ENCODE results near the gene ARHGEF10L. TPM values are rescaled to one million over a fixed set of nuclear protein-coding genes. Genes with fewer than 3 reads are reported as not detected.
"Not testable (repeated sequence)": the region's sequence is repeated elsewhere in the genome, so short reads cannot be mapped to it uniquely, and the experiment has no call there.

Gene ARHGEF10L
- not detected for total RNA-seq

DNA sequence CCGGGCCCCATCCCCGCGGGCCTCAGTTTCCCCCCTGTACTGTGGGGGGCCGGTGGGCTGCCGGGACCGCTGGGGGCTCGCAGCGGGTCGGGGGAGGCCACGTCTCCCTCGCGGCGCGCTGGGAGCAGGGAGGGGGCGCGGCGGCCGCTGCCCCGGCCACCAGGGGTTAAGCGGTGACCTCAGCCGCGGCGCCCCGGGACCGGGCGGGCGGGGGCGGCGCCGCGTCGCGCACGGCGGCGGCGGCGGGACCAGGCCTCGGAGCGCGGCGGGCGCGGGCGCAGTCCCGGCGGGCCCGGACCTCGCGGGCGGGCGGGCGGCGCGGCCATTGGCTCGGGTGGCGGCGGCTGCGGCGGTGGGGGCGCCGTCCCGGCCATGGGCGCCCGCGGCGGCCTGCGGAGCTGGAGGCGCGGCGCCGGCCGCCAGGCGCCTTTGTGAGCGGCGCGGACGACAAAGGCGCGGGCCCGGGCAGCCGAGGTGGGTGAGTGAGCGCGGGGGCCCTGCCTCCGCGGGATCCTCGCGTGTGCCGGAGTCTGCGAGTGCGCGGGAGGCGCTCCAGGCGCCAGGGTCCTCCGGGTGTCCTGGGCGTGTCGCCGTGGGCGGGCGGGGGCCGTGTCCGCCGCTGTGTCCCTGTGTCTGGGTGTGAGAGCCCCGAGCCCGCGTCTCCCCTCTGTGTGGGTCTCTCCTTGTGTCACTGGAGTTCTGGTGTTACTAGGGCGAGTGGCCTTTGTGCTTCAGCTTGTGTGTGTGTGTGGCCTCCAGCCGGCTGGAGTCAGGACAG, at the start of gene ARHGEF10L:
ARHGEF10L (plus strand) TSS at position 222 of the 778 bp plus-strand sequence. CDS start 40,898 bp downstream, outside the sequence.
- Mint-ChIP-seq H3K4me3 (no peak within 1 kb of the TSS), H3K36me3 (ENCODE audit: low read depth) (no peaks in the 10 kb centered on the region), H3K27ac (no peak within 1 kb of the TSS), H3K27me3 (peaks cover 34% of the 10 kb centered on the region), H3K9me3 (no peaks in the 10 kb centered on the region), H3K4me1 (peaks cover 2% of the 10 kb centered on the region)
- ChIA-PET POLR2A (no interaction called here), CTCF (no interaction called here)
- no peak for DNase-seq

DNA sequence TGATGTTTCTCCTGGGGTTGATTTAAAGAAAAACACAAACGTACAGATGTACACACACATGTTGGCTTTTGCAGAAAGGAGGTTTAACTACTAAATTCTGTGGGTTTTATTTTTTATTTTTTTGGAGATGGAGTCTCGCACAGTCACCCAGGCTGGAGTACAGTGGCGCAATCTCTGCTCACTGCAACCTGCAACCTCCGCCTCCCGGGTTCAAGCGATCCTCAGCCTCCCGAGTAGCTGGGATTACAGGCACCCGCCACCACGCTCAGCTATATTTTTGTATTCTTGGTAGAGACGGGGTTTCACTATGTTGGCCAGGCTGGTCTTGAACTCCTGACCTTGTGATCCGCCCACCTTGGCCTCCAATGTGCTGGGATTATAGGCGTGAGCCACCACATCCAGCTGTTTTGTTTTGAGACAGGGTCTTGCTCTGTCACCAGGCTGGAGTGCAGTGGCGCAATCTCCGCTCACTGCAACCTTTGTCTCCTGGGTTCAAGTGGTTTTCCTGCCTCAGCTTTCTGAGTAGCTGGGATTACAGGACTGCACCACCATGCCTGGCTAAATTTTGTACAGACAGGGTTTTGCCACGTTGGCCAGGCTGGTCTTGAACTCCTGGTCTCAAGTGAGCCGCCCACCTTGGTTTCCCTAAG, 49.6 kb upstream of the ARHGEF10L start:
- H3K27me3 Mint-ChIP-seq; H3K4me1 Mint-ChIP-seq; H3K4me3 Mint-ChIP-seq; H3K27ac Mint-ChIP-seq; DNase-seq; H3K9me3 Mint-ChIP-seq; H3K36me3 Mint-ChIP-seq (ENCODE audit: low read depth): not testable (repeated sequence)
- CTCF ChIA-PET = interaction anchor here (1.0 to 2.4 kb wide), 3 partner anchors 8 to 13 kb away, joined by 3 to 6 read pairs (median 4); no protein-coding TSS in a partner anchor
- POLR2A ChIA-PET = interaction anchor here (0.8 kb wide), 1 partner anchor 15 kb away, joined by 3 read pairs; no protein-coding TSS in a partner anchor

DNA sequence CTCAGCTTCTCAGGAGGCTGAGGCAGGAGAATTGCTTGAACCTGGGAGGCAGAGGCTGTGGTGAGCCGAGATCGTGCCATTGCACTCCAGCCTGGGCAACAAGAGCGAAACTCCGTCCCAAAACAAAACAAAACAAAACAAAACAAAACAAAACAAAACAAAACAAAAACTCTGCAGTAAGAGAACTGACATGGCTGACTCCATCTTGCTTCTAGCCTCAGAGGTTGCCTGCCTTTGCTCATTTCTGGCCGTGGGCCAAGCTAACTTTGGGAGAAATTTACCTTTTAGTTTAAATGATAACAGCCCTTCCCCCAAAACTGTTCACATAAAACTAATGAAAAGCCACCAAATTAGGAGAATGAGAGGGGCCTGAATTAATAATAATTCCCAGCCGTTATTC, 48.8 kb upstream of the ARHGEF10L start:
- POLR2A ChIA-PET; H3K9me3 Mint-ChIP-seq; H3K36me3 Mint-ChIP-seq (ENCODE audit: low read depth); H3K27me3 Mint-ChIP-seq; DNase-seq; H3K4me1 Mint-ChIP-seq; H3K4me3 Mint-ChIP-seq; H3K27ac Mint-ChIP-seq: not testable (repeated sequence)
- CTCF ChIA-PET = interaction anchor here (0.9 to 2.4 kb wide), 2 partner anchors 11 to 12 kb away, joined by 3 to 6 read pairs; no protein-coding TSS in a partner anchor

DNA sequence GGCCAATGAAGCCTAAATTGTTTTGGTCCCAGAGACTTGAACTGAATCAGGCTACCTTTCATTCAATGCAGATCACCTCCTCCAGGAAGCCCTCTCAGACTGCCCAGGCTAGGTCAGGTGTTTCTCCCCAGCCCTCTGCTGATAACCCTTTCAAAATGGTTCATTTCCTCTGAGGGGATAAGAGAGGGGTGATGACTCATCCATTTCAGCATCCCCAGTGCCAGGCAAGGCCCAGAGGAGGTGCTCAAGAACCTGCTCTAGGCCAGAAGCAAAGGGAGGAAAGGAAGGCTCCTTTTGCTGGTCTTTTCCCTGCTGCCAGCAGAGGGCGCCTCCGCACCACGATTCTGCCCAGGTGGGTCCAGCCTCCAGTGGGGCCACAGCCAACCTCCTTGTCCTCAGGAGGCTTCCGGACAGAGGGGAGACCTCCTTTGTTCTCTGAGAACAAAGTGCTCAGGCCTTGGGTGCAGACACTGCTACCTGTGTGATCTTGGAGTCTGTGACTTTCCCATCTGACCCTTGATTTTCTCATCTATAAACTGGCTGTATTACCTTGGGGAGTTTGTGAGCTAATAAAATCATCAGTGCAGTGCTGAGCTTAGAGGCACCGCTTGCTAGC, 45.3 kb upstream of the ARHGEF10L start:
- DNase-seq = peak; percentile 70
- Mint-ChIP-seq H3K4me3 (no peak overlapping the region), H3K9me3 (no peaks in the 10 kb centered on the region), H3K4me1 (no peaks in the 10 kb centered on the region), H3K27me3 (peaks cover 9% of the 10 kb centered on the region), H3K36me3 (ENCODE audit: low read depth) (no peaks in the 10 kb centered on the region), H3K27ac (no peak overlapping the region)
- ChIA-PET CTCF (interaction anchor here (1.3 to 2.1 kb wide), 2 partner anchors 19 to 112 kb away, joined by 3 to 9 read pairs; no protein-coding TSS in a partner anchor), POLR2A (no interaction called here)

DNA sequence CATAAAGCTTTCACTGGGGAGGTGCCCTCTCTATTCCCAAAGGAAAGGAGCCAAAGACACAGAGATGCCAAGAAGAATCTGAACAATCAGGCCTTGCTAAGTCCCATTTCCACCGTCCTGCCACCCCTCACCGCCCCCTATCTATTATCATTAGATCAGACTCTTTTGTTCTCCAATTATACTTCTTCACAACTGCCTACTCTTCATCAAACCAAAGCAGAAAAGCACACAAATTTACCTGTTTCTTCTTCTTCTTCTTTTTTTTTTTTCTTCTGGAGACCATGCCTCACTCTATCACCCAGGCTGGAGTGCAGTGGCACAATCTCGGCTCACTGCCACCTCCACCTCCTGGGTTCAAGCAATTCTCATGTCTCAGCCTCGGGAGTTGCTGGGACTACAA, 43.1 kb upstream of the ARHGEF10L start:
- POLR2A ChIA-PET = no interaction called here
- H3K4me3 Mint-ChIP-seq = no peak overlapping the region
- H3K4me1 Mint-ChIP-seq = no peaks in the 10 kb centered on the region
- no peaks in the 10 kb centered on the region for H3K36me3 Mint-ChIP-seq (ENCODE audit: low read depth)
- no peak overlapping the region for H3K27ac Mint-ChIP-seq
- H3K27me3 Mint-ChIP-seq = peaks cover 9% of the 10 kb centered on the region
- CTCF ChIA-PET = no interaction called here
- H3K9me3 Mint-ChIP-seq = no peaks in the 10 kb centered on the region
- no peak for DNase-seq

DNA sequence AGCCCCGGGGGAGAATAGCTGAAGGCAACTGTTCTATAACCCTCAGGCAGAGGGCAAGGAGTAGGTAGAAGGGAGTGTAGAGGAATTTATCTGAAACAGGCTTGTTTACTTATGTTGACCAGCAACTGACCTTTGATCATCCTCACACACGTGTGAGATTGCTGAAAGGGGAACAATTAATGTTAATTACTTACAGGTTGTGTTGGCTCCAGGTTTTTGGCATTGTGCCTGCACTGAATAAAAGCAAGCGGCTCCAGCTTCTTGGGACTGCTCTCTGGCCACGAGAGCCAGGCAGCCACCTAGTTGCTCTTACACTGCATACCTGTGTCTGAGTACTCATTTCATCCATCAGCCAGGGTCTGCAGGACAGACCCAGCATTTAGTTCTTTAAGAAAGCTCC, 41.3 kb upstream of the ARHGEF10L start:
- Mint-ChIP-seq H3K36me3 (ENCODE audit: low read depth) (no peaks in the 10 kb centered on the region), H3K4me1 (no peaks in the 10 kb centered on the region), H3K9me3 (no peaks in the 10 kb centered on the region), H3K4me3 (no peak overlapping the region), H3K27me3 (peaks cover 9% of the 10 kb centered on the region), H3K27ac (no peak overlapping the region)
- ChIA-PET CTCF (interaction anchor here (1.6 kb wide), 1 partner anchor 9 kb away, joined by 4 read pairs; no protein-coding TSS in a partner anchor), POLR2A (interaction anchor here (0.6 kb wide), 1 partner anchor 76 kb away, joined by 4 read pairs; no protein-coding TSS in a partner anchor)
- no peak for DNase-seq

GRCh38 chr1:17502326-17502778, 37.1 kb upstream of the ARHGEF10L start:
- DNase-seq = peak; percentile 66
- ChIA-PET CTCF (interaction anchor here (0.6 to 3.2 kb wide), 5 partner anchors 9 to 106 kb away, joined by 3 to 33 read pairs (median 4); no protein-coding TSS in a partner anchor), POLR2A (no interaction called here)
- H3K36me3 Mint-ChIP-seq (ENCODE audit: low read depth) = no peaks in the 10 kb centered on the region
- H3K27ac Mint-ChIP-seq = no peak overlapping the region
- no peaks in the 10 kb centered on the region for H3K9me3 Mint-ChIP-seq
- peaks cover 7% of the 10 kb centered on the region for H3K27me3 Mint-ChIP-seq
- H3K4me1 Mint-ChIP-seq = no peaks in the 10 kb centered on the region
- no peak overlapping the region for H3K4me3 Mint-ChIP-seq

DNA sequence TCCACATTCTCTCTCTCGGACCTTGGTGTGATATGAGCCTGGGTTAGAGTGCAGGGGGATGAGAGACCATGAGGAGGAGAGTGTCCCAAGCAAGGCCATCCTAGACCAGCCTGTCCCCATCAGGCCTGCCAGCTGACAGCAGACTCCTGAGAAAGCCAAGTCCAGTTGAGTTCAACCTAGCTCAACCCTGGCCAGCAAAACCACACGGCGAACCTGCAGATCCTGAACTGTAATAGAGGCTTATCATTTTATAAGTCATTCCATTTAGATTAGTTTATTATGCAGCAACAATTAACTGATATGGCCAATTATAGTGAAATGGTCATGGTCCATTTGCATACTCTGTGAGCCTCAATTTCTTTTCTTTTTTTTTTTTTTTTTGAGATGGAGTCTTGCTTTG, 36.4 kb upstream of the ARHGEF10L start:
- POLR2A ChIA-PET = no interaction called here
- CTCF ChIA-PET = interaction anchor here (1.0 to 3.2 kb wide), 3 partner anchors 12 to 105 kb away, joined by 4 to 33 read pairs (median 6); no protein-coding TSS in a partner anchor
- Mint-ChIP-seq H3K4me1 (no peaks in the 10 kb centered on the region), H3K36me3 (ENCODE audit: low read depth) (no peaks in the 10 kb centered on the region), H3K4me3 (no peak overlapping the region), H3K27ac (no peak overlapping the region), H3K9me3 (no peaks in the 10 kb centered on the region), H3K27me3 (peaks cover 4% of the 10 kb centered on the region)
- no peak for DNase-seq

- H3K36me3 Mint-ChIP-seq (ENCODE audit: low read depth); DNase-seq; H3K9me3 Mint-ChIP-seq; H3K27ac Mint-ChIP-seq; H3K4me3 Mint-ChIP-seq; H3K4me1 Mint-ChIP-seq; POLR2A ChIA-PET; H3K27me3 Mint-ChIP-seq: not testable (repeated sequence)
- CTCF ChIA-PET = interaction anchor here (0.6 kb wide), 1 partner anchor 1027 kb away, joined by 4 read pairs; no protein-coding TSS in a partner anchor
Observed at GRCh38 chr1:17507200-17507599, 32.3 kb upstream of the ARHGEF10L start.

GRCh38 chr1:17507915-17508314, 31.6 kb upstream of the ARHGEF10L start:
- Mint-ChIP-seq H3K27ac (no peak overlapping the region), H3K9me3 (no peaks in the 10 kb centered on the region), H3K4me3 (no peak overlapping the region), H3K4me1 (no peaks in the 10 kb centered on the region), H3K36me3 (ENCODE audit: low read depth) (no peaks in the 10 kb centered on the region), H3K27me3 (no peaks in the 10 kb centered on the region)
- DNase-seq = no peak
- ChIA-PET POLR2A (no interaction called here), CTCF (no interaction called here)

- H3K27me3 Mint-ChIP-seq = no peaks in the 10 kb centered on the region
- POLR2A ChIA-PET = no interaction called here
- no peak overlapping the region for H3K4me3 Mint-ChIP-seq
- no peak overlapping the region for H3K27ac Mint-ChIP-seq
- no peaks in the 10 kb centered on the region for H3K4me1 Mint-ChIP-seq
- H3K36me3 Mint-ChIP-seq (ENCODE audit: low read depth) = no peaks in the 10 kb centered on the region
- no peak for DNase-seq
- CTCF ChIA-PET = no interaction called here
- no peaks in the 10 kb centered on the region for H3K9me3 Mint-ChIP-seq
Observed at GRCh38 chr1:17509363-17509762, 30.1 kb upstream of the ARHGEF10L start.

- ChIA-PET CTCF (no interaction called here), POLR2A (no interaction called here)
- no peak overlapping the region for H3K4me3 Mint-ChIP-seq
- no peak for DNase-seq
- H3K4me1 Mint-ChIP-seq = no peaks in the 10 kb centered on the region
- no peaks in the 10 kb centered on the region for H3K9me3 Mint-ChIP-seq
- no peak overlapping the region for H3K27ac Mint-ChIP-seq
- H3K36me3 Mint-ChIP-seq (ENCODE audit: low read depth) = no peaks in the 10 kb centered on the region
- no peaks in the 10 kb centered on the region for H3K27me3 Mint-ChIP-seq
Observed at GRCh38 chr1:17510138-17510537, 29.4 kb upstream of the ARHGEF10L start.

DNA sequence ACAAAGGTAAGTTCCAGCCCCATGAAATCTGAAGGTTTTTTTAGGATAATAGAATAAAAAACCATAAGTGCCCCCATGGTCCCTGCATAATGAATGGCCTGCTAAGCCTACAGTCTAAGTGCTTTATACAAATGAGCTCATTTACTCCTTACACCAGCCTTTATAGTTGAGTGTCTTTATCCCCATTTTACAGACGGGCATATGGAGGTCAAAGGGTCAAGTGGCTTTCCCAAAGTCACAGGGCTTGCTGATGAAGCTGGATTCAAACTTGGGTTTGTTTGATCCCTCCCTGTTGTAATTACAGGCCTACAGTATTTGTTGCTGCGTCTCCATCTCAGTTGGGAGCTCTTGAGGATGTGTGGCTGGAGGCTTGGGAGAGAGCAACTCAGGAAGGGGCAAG, 28.3 kb upstream of the ARHGEF10L start:
- no peaks in the 10 kb centered on the region for H3K4me1 Mint-ChIP-seq
- H3K27ac Mint-ChIP-seq = no peak overlapping the region
- no peaks in the 10 kb centered on the region for H3K36me3 Mint-ChIP-seq (ENCODE audit: low read depth)
- no peaks in the 10 kb centered on the region for H3K27me3 Mint-ChIP-seq
- H3K4me3 Mint-ChIP-seq = no peak overlapping the region
- no peaks in the 10 kb centered on the region for H3K9me3 Mint-ChIP-seq
- ChIA-PET POLR2A (no interaction called here), CTCF (no interaction called here)
- no peak for DNase-seq
